Raji (cell line): Measurements from ENCODE around the gene AFAP1.

Source experiments
- POLR2A ChIP-seq: IDR thresholded peaks from 2 replicates; pipeline ENCODE4 v1.6.1; 2011; ENCODE audit warnings: low read depth, low read length, control low read depth; ENCODE audit not compliant: insufficient read depth

AFAP1 gene

GRCh38 chr4:7814451-7814850 lies 125.2 kb downstream of the AFAP1 start:
- TF ChIP-seq POLR2A = no peak

GRCh38 chr4:7813674-7814073 lies 126.0 kb downstream of the AFAP1 start:
- TF ChIP-seq POLR2A = no peak

GRCh38 chr4:7812921-7813320 lies 126.7 kb downstream of the AFAP1 start:
- no peak for TF ChIP-seq POLR2A

GRCh38 chr4:7812231-7812857 lies 127.3 kb downstream of the AFAP1 start:
- no peak for TF ChIP-seq POLR2A

GRCh38 chr4:7811536-7812191 lies 128.0 kb downstream of the AFAP1 start:
- no peak for TF ChIP-seq POLR2A

GRCh38 chr4:7810783-7811535 lies 128.7 kb downstream of the AFAP1 start:
- no peak for TF ChIP-seq POLR2A

- TF ChIP-seq POLR2A = no peak
Measured at GRCh38 chr4:7808752-7809151, 130.9 kb downstream of the AFAP1 start.

- no peak for TF ChIP-seq POLR2A
Measured at GRCh38 chr4:7808181-7808580, 131.5 kb downstream of the AFAP1 start.

- TF ChIP-seq POLR2A = no peak
Measured at GRCh38 chr4:7807351-7807921, 132.2 kb downstream of the AFAP1 start.

- TF ChIP-seq POLR2A = no peak
Measured at GRCh38 chr4:7806338-7807090, 133.1 kb downstream of the AFAP1 start.

GRCh38 chr4:7805533-7806337 lies 133.9 kb downstream of the AFAP1 start:
- no peak for TF ChIP-seq POLR2A

GRCh38 chr4:7804756-7805385 lies 134.8 kb downstream of the AFAP1 start:
- no peak for TF ChIP-seq POLR2A

- no peak for TF ChIP-seq POLR2A
Measured at GRCh38 chr4:7803992-7804755, 135.5 kb downstream of the AFAP1 start.
